Liver (tissue), 9 donors: ENCODE measurements around the gene CAP1. TPM values are rescaled to one million over a fixed set of nuclear protein-coding genes. Genes with fewer than 3 reads are reported as not detected.

Experiments
- DNase-seq: peaks from one replicate; pipeline ENCODE4 v3.0.0-alpha.2; 2017; ENCODE audit warnings: low spot score
- H3K27ac ChIP-seq, 2 donors: one replicate each; pipeline ENCODE4 v1.7.0; 2013; ENCODE audit warnings: inconsistent platforms in 2 of 2, low read length in 2 of 2, control low read depth in 1 of 2, low read depth in 1 of 2, mild to moderate bottlenecking in 1 of 2
- H3K27me3 ChIP-seq, 4 donors: one replicate each; pipeline versions ENCODE4 v1.6.1 to v1.7.0; 2013; ENCODE audit warnings: low read length in 3 of 4, inconsistent platforms in 1 of 4, mild to moderate bottlenecking in 1 of 4, moderate library complexity in 1 of 4; ENCODE audit not compliant: control insufficient read depth in 4 of 4, insufficient read depth in 4 of 4
- H3K36me3 ChIP-seq, 4 donors: one replicate each; pipeline versions ENCODE4 v1.6.1 to v1.7.0; 2013; ENCODE audit warnings: low read length in 3 of 4, mild to moderate bottlenecking in 3 of 4, low read depth in 1 of 4, moderate library complexity in 1 of 4; ENCODE audit not compliant: control insufficient read depth in 4 of 4, insufficient read depth in 3 of 4
- H3K4me1 ChIP-seq, 4 donors: one replicate each; pipeline versions ENCODE4 v1.6.1 to v1.7.0; 2013; ENCODE audit warnings: low read length in 3 of 4, mild to moderate bottlenecking in 3 of 4, moderate library complexity in 1 of 4; ENCODE audit not compliant: control insufficient read depth in 4 of 4, insufficient read depth in 4 of 4
- H3K4me3 ChIP-seq, 3 donors: one replicate each; pipeline versions ENCODE4 v1.6.1 to v1.7.0; 2013; ENCODE audit warnings: low read length in 3 of 3, control low read depth in 1 of 3, low read depth in 1 of 3, mild to moderate bottlenecking in 1 of 3
- H3K9ac ChIP-seq, 2 donors: one replicate each; pipeline ENCODE4 v1.7.0; 2013; ENCODE audit warnings: low read length in 2 of 2, mild to moderate bottlenecking in 2 of 2, moderate library complexity in 2 of 2, control low read depth in 1 of 2, low read depth in 1 of 2
- H3K9me3 ChIP-seq, 4 donors: one replicate each; pipeline versions ENCODE4 v1.6.1 to v1.7.0; 2013; ENCODE audit warnings: low read length in 3 of 4; ENCODE audit not compliant: control insufficient read depth in 4 of 4
- ATF3 ChIP-seq: IDR thresholded peaks from 2 replicates; pipeline ENCODE4 v1.6.1; 2016; ENCODE audit warnings: antibody characterized with exemption
- CTCF ChIP-seq: fragments of 150-350 bp; IDR thresholded peaks from 2 replicates; pipeline ENCODE4 v1.5.1; 2017; ENCODE audit warnings: improper control_type of control experiment, low read depth, low read length; ENCODE audit not compliant: missing input control
- EGR1 ChIP-seq, 2 donors: IDR thresholded peaks; 2 replicates each; pipeline ENCODE4 v1.6.1; 2016 to 2018; ENCODE audit warnings: antibody characterized with exemption in 2 of 2, low read depth in 2 of 2
- FOXA1 ChIP-seq: IDR thresholded peaks from 2 replicates; pipeline ENCODE4 v1.6.1; 2016; ENCODE audit warnings: antibody characterized with exemption
- FOXA2 ChIP-seq: IDR thresholded peaks from 2 replicates; pipeline ENCODE4 v1.6.1; 2016; ENCODE audit warnings: antibody characterized with exemption
- GABPA ChIP-seq, 2 donors: IDR thresholded peaks in 1 of 2; conservative IDR thresholded peaks in 1 of 2; 2 replicates each; pipeline ENCODE4 v1.6.1; 2016; ENCODE audit warnings: antibody characterized with exemption in 2 of 2, mild to moderate bottlenecking in 1 of 2, moderate library complexity in 1 of 2
- HNF4A ChIP-seq, 2 donors: conservative IDR thresholded peaks; 2 replicates each; pipeline ENCODE4 v1.6.1; 2016; ENCODE audit warnings: antibody characterized with exemption in 2 of 2, mild to moderate bottlenecking in 2 of 2
- HNF4G ChIP-seq: IDR thresholded peaks from 2 replicates; pipeline ENCODE4 v1.6.1; 2016; ENCODE audit warnings: antibody characterized with exemption
- JUND ChIP-seq, 2 donors: IDR thresholded peaks; 2 replicates each; pipeline ENCODE4 v1.6.1; 2016; ENCODE audit warnings: antibody characterized with exemption in 2 of 2
- MAX ChIP-seq: IDR thresholded peaks from 2 replicates; pipeline ENCODE4 v1.6.1; 2016; ENCODE audit warnings: antibody characterized with exemption
- NR2F2 ChIP-seq: IDR thresholded peaks from 2 replicates; pipeline ENCODE4 v1.6.1; 2016; ENCODE audit warnings: antibody characterized with exemption
- RAD21 ChIP-seq, 2 donors: IDR thresholded peaks; 2 replicates each; pipeline ENCODE4 v1.6.1; 2016; ENCODE audit warnings: antibody characterized with exemption in 2 of 2, mild to moderate bottlenecking in 2 of 2
- REST ChIP-seq: IDR thresholded peaks from 2 replicates; pipeline ENCODE4 v1.6.1; 2016; ENCODE audit warnings: antibody characterized with exemption, mild to moderate bottlenecking
- RXRA ChIP-seq, 2 donors: IDR thresholded peaks; 2 replicates each; pipeline ENCODE4 v1.6.1; 2017 to 2018; ENCODE audit warnings: antibody characterized with exemption in 2 of 2, mild to moderate bottlenecking in 1 of 2
- SP1 ChIP-seq: IDR thresholded peaks from 2 replicates; pipeline ENCODE4 v1.6.1; 2018; ENCODE audit warnings: antibody characterized with exemption, mild to moderate bottlenecking
- TAF1 ChIP-seq: conservative IDR thresholded peaks from 2 replicates; pipeline ENCODE4 v1.6.1; 2016; ENCODE audit warnings: antibody characterized with exemption, mild to moderate bottlenecking
- YY1 ChIP-seq: IDR thresholded peaks from 2 replicates; pipeline ENCODE4 v1.6.1; 2016; ENCODE audit warnings: antibody characterized with exemption, mild to moderate bottlenecking
- ZBTB33 ChIP-seq: IDR thresholded peaks from 2 replicates; pipeline ENCODE4 v1.6.1; 2016; ENCODE audit warnings: antibody characterized with exemption
- WGBS: extraction: QIAGEN DNeasy Blood & Tissue Kit; methylation state at CpG from one replicate; pipeline ENCODE4 v1.1.7; 2013; 5-methylcytosine and 5-hydroxymethylcytosine counted together
- polyA plus RNA-seq, 2 donors: library from polyadenylated mRNA; stranded (reverse) in 1 of 2; unstranded in 1 of 2; fragments of 200-250 nt in 1 of 2; fragments of >200 nt in 1 of 2; fragmentation: Nextera tagmentation in 1 of 2; extraction: Ambion mirVana in 1 of 2; gene quantifications; one replicate each; pipeline versions ENCODE4 v1.2.1 to v1.2.3, GENCODE V29; 2013 to 2015
- total RNA-seq, 2 donors: library from RNA; depleted of rRNA; stranded (reverse); fragments of >200 nt; gene quantifications; one replicate each; pipeline ENCODE4 v1.2.3, GENCODE V29; 2014
- donor health status: healthy.
- donor health status: healthy.
- donor health status: healthy.
- donor health status: healthy.
- donor health status: healthy.

The CAP1 gene
- total and polyA plus RNA-seq, 4 donors: 75.5 to 105 (median 84.6) TPM

GRCh38 chr1:40044110-40044509 lies 3.6 kb downstream of the CAP1 start:
- Histone ChIP-seq H3K27me3 (no peaks in the 10 kb centered on the region), H3K9me3 (no peaks in the 10 kb centered on the region), H3K27ac (no peak overlapping the region), H3K4me1 (peaks cover 2 to 29% (median 21%) of the 10 kb centered on the region in 4 donors), H3K9ac (no peak overlapping the region), H3K36me3 (peaks cover 0 to 4% (median 0%) of the 10 kb centered on the region in 4 donors), H3K4me3 (no peak overlapping the region)
- DNase-seq: no peak
- 79% methylated on average over 3 of the region's 3 CpGs for WGBS
- TF ChIP-seq YY1 (no peak), CTCF (no peak), RAD21 (IDR thresholded peaks at IDR 0.05) (no peak), REST (no peak), GABPA (IDR thresholded peaks at IDR 0.05 in 1 of 2, conservative IDR thresholded peaks at IDR 0.05 in 1 of 2) (no peak), NR2F2 (no peak), SP1 (no peak), JUND (IDR thresholded peaks at IDR 0.05) (no peak), TAF1 (no peak), HNF4A (conservative IDR thresholded peaks at IDR 0.05) (no peak), ZBTB33 (no peak), EGR1 (IDR thresholded peaks at IDR 0.05; ENCODE audit: low read depth in 2 of 2) (no peak), FOXA1 (no peak), ATF3 (no peak), MAX (no peak), HNF4G (no peak), RXRA (IDR thresholded peaks at IDR 0.05) (no peak), FOXA2 (no peak)
